HG02938 (cell line): ENCODE data around the gene CD5L.

Experiments
- ATAC-seq: cut with Tn5 transposase; IDR thresholded peaks from one replicate; pipeline ENCODE4 v1.9.1; 2021; ENCODE audit warnings: mild to moderate bottlenecking, moderate library complexity; ENCODE audit not compliant: unreplicated experiment

CD5L gene

DNA sequence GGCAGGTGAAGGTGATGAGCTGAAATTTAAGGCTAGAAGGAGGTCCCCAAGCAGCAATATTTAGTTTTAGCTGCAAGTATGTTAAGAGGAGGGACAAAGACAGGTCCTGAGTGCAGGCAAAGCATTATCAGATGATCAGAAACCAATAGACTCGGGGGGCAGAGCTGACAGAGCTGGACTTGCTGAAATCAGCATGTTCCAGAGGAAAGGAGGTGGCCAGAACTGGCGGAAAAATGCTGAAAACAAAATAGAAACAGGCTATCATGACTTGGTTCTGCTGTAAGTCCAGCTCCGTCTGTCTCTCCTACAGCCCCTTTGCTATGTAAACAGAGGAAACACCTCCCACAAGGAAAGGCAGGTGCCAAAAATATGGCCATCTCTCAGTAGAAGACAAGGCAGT, at the start of gene CD5L:
Gene CD5L, minus strand, starts transcription at position 101 of the 400 bp plus-strand sequence. CDS start 107 bp downstream, outside the sequence.
- ATAC-seq = no peak

- ATAC-seq = no peak
Measured at GRCh38 chr1:157882580-157882979, 41.0 kb upstream of the CD5L start.

- no peak for ATAC-seq
Measured at GRCh38 chr1:157880621-157881020, 39.0 kb upstream of the CD5L start.

GRCh38 chr1:157878059-157878458, 36.5 kb upstream of the CD5L start:
- no peak for ATAC-seq

DNA sequence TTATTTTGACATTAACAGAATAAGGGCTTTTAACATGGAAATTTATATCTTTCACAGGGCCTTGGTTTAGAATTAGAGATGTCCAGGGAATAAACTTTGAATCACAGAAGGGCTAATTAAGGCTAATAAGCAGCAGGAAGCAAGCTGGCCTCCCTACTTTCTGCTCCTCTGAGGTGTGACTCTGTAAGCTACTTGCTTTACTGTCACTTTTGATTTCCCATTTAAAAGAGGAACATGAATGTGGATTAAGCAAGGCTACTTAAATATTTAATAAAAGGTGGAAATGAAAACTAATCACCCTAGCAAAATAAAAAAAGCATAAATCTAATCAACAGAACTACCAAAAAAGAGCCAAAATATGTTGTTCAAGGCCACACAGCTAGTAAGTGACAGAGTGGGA, 28.9 kb upstream of the CD5L start:
- no peak for ATAC-seq

DNA sequence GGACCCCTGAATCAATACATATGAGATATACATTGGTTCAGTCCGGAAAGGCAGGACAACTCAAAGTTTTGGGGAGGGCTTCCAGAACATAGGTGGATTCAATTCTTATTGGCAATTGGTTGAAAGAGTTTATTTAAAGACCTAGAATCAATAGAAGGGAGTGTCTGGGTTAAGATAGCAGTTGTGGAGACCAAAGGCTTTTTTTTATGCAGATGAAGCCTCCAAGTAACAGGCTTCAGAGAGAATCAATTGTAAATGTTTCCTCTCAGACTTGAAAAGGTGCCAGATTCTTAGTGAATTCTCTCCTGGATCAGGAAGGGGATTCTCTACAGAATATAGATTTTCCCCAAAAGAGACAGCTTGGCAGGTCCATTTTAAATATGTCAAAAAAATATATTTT, 27.0 kb upstream of the CD5L start:
- ATAC-seq = no peak

- ATAC-seq = no peak
Measured at GRCh38 chr1:157862114-157863070, 20.8 kb upstream of the CD5L start.

DNA sequence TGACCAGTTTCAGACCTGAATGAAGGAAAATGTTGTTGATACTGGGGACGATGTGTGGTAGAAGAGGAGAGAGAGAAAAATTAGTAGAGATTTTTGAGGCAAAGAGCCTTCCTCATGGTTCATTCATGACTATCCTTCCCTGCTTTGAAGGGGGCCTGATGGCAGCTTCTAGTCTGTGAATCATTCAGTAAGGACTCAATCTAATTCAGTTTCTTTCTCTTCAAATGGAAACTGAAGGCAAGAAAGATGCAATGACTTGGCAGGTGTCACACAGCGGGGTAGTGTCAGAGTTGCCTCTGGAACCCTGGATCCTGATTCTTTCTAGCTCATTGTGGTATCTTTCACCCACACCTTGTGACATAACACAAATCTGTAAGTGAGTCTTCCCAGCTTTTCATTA, 14.9 kb upstream of the CD5L start:
- ATAC-seq = peak; percentile 81

DNA sequence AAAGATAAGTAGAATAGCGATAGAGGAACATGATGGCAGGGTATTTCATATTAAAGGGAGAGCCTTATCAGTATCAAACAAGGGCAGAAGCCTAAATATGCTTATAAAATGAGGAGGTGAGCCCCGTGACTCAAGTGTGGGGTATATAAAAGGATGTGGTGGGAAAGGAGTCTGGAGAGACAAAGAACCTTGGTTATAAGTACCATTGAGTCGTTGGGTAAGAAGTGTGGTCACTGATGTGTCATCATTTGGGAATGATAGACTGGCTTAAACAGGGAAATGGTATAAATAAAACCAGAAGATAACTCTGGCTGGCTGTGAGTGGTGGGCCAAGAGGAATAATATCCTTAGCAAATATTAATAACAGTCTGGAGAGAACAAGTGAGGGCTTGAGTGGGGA, 10.9 kb upstream of the CD5L start:
- no peak for ATAC-seq

DNA sequence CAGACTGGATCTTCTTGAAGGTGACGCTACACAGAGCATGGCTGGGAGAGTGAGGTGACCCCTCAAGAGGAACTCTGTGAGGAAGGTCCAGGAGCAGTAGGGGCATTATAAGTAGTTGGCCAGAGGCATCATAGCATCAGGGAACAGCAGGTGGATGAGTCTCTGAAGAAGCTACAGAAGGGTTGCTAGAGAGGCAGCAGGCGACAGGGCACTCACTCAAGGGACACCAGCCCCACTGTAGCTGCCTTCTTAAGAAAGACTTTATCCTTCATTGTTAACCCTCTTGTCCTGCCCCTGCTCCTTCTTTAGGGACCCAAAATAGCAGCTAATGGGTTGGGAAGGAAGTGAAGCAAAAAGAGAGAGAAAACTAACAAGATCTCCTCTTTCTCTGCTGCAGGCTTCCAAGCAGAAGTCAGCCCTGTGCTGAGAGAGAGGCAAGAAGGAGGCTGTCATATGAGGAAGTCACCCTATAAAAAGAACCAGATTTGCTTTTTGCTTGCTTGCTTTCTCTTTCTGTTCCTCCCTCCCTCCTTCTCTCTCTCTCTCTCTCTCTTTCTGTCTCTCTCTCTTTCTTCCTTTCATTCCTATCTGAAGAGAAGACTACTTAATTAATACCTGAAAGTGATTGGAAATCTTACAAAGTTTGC, 7.7 kb upstream of the CD5L start:
- peak; percentile 85 for ATAC-seq

GRCh38 chr1:157844089-157844830, 2.7 kb upstream of the CD5L start:
- ATAC-seq = no peak

- peak; percentile 47 for ATAC-seq
Measured at GRCh38 chr1:157842939-157843338, 1.3 kb upstream of the CD5L start.

GRCh38 chr1:157838966-157839365, 2.6 kb downstream of the CD5L start:
- no peak for ATAC-seq

DNA sequence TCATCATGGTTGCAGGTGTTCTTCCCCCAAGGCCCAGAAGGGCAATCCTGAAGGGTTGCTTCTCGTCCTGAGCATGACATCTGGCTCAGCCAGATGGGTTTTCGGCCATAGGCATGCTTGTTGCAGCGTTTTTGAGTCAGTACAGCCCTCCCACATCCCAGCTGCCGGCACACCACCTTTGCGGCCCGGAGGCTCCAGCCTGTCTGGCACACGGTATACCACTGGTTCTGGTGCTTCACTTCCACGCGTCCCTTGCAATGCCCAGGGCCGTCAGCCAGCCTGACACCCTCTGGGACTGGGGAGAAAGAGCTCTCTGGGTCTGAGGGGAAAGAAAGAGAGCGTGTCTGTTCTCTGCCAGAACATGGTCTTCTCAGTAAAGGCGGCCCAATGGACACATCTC, 7.2 kb downstream of the CD5L start:
- ATAC-seq = no peak

GRCh38 chr1:157833145-157833544, 8.5 kb downstream of the CD5L start:
- ATAC-seq = peak; percentile 51

DNA sequence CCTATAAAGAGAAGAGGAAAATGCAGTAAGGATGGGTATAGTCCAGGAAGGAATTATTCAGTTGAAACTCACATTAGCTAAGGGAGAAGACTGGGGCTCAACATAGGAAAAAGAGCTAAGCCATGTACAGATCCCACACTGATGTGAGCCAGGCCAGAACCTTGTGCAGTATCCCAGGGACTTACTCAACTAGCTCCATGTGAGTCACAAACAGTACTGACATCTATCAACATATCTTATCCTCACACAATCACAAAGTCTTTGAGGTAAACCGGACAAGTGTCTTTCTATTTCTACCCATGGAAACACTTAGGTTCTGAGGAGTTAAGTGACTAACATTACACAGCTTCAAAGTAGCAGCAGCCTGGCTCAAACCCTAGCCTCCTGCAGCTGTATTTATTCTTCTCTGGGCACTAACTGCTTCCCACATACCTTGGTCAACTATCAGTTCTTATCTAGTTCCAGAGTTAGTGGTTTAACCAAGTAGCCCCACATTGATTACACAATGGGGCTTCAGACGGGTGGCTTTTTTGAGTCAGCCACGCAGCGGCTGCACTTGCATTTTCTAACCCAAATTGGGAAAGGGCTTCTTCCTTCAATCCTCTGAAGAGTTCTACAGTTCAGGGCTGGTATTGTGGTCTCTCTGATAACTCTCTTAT, 9.5 kb downstream of the CD5L start:
- ATAC-seq = peak; percentile 39

DNA sequence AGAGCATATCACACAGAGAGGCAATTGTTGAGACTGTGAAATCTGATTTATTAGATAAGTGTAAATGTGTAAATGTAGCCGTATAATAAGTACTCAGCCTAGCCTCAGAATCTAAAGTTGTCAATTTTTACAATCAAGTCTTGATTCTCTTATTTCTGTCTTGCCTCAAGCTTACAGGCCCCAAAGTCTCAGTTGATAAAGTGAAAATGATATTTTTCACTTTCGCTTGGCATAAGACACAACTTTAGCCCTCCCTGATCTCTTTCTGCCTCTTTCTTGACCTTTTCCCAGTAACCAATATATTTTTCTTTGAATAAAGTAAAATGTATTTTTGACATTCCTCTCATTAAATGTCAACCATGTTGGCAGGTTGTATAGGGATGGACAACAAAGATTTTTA, 10.7 kb downstream of the CD5L start:
- ATAC-seq = no peak

DNA sequence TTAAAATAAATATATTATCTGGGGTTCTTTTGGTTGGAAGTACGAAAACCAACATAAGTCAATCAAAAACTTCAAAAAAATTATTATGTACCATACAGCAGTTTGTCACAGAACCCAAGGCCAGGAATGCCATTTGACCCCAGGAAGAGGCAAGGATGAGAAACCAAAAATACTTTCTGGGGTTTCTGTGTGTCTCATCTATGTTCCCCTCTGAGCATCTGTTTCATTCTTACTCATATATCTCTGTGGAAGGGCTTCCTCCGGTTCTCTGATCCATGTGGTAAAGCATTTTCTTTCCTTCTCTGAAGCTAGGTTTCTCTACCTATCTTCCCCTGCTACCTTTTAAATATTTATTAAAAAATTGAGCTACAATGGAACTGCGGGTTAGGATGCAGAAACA, 11.9 kb downstream of the CD5L start:
- no peak for ATAC-seq

GRCh38 chr1:157829210-157829609, 12.4 kb downstream of the CD5L start:
- ATAC-seq = no peak

DNA sequence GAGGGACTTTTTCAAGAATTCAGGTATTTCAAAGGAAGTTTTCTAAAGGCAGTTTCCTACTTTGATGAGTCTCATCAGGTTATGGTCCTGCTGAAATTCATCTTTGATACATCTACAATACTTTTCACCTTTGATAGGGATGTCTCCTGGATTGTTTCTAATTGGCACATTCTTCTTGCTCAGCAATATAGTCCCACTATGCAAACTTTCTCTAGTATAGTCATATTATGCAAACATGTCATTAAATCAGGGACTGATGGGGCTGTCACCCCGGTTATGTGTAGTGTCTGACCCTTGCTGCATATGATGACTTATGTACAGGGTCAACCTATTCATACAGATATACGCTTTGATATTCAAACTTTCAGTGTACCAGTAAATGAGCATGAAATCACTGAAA, 21.3 kb downstream of the CD5L start:
- ATAC-seq = no peak

- no peak for ATAC-seq
Measured at GRCh38 chr1:157819896-157820295, 21.7 kb downstream of the CD5L start, which contains the start of gene FCRL1. FCRL1 (minus strand) TSS chr1:157820120; CDS start chr1:157820037, 83 bp downstream.
